Activated CD8-positive, alpha-beta memory T cell treated with anti-CD3 and anti-CD28 coated beads, Interleukin-2, amount 50 U/mL, for 24 hours (primary cell): ENCODE measurements around the gene KCNQ1.

Experiments
- DNase-seq: peaks from one replicate; pipeline ENCODE4 v3.0.0-alpha.2; 2020; ENCODE audit errors: extremely low read depth

The KCNQ1 gene

GRCh38 chr11:2461253-2461955, 16.6 kb downstream of the KCNQ1 start:
- no peak for DNase-seq

GRCh38 chr11:2461956-2462542, 17.2 kb downstream of the KCNQ1 start:
- DNase-seq: no peak

- DNase-seq: no peak
Measured at GRCh38 chr11:2462543-2462985, 17.8 kb downstream of the KCNQ1 start.

- DNase-seq: no peak
Measured at GRCh38 chr11:2462986-2463765, 18.4 kb downstream of the KCNQ1 start.

GRCh38 chr11:2463766-2464277, 19.0 kb downstream of the KCNQ1 start:
- no peak for DNase-seq

- DNase-seq: no peak
Measured at GRCh38 chr11:2464451-2465165, 19.8 kb downstream of the KCNQ1 start.

GRCh38 chr11:2465202-2466068, 20.6 kb downstream of the KCNQ1 start:
- no peak for DNase-seq

- no peak for DNase-seq
Measured at GRCh38 chr11:2466069-2466801, 21.4 kb downstream of the KCNQ1 start.

- no peak for DNase-seq
Measured at GRCh38 chr11:2466869-2467694, 22.3 kb downstream of the KCNQ1 start.

- DNase-seq: no peak
Measured at GRCh38 chr11:2467695-2468055, 22.9 kb downstream of the KCNQ1 start.

GRCh38 chr11:2468363-2469235, 23.8 kb downstream of the KCNQ1 start:
- DNase-seq: no peak

- no peak for DNase-seq
Measured at GRCh38 chr11:2470495-2470894, 25.7 kb downstream of the KCNQ1 start.

GRCh38 chr11:2471048-2471803, 26.4 kb downstream of the KCNQ1 start:
- no peak for DNase-seq

- DNase-seq: no peak
Measured at GRCh38 chr11:2471804-2472096, 26.9 kb downstream of the KCNQ1 start.

- DNase-seq: no peak
Measured at GRCh38 chr11:2472428-2473186, 27.8 kb downstream of the KCNQ1 start.

- DNase-seq: no peak
Measured at GRCh38 chr11:2473361-2474058, 28.7 kb downstream of the KCNQ1 start.
